ENCODE measurements around the gene SLC35G6.

Gene SLC35G6

DNA sequence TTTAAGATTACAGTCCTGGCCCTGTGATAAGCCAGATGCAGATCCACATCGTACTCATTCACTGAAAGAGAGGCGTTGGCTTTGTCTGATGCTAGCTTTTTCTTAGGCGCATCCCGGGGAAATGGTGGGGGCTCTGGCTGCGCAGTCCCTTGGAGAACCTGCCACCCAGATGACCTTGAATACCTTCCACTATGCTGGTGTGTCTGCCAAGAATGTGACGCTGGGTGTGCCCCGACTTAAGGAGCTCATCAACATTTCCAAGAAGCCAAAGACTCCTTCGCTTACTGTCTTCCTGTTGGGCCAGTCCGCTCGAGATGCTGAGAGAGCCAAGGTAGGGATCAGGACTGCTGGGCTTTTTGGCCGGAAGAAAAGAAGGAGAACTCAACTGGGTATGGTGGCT, 26.9 kb downstream of the SLC35G6 start:
- no peak for DNase-seq

DNA sequence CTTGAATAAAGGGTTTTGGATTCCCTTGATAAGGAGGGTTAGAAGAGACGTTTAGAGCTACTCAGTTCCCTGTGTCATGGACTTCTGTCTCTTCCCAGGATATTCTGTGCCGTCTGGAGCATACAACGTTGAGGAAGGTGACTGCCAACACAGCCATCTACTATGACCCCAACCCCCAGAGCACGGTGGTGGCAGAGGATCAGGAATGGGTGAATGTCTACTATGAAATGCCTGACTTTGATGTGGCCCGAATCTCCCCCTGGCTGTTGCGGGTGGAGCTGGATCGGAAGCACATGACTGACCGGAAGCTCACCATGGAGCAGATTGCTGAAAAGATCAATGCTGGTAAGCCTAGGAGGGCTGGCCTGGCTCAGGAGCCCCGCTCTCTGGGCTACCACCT, 27.6 kb downstream of the SLC35G6 start:
- no peak for DNase-seq

DNA sequence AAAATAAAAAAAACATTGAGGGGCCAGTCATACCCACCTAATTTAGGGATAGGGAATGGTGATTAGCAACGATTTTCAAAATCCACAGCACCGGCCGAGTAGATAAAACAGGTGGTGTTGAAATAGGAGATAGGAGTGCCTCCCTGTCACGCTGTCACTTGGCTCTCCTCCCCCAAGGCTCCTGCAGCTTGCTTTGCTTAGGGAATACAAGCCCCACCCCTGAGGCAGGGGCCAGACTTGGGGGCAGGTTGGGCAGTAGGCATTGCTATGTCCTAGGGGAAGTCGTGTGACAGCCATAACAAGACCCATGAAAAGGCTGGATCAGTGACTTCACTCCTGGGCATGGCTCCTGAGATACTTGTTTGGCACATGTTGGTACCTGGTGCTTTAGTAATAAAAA, 28.7 kb downstream of the SLC35G6 start:
- no peak for DNase-seq

DNA sequence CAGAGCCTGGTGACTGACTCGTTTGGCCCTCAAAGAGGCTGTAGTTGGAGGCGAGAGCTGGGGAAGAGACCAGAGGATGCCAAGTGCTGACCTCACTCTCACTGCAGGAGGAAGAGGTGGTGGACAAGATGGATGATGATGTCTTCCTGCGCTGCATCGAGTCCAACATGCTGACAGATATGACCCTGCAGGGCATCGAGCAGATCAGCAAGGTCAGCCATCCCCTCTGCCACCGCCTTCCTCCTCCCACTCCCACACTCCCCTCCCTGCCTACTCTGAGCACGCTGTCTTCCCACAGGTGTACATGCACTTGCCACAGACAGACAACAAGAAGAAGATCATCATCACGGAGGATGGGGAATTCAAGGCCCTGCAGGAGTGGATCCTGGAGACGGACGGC, 29.9 kb downstream of the SLC35G6 start:
- no peak for DNase-seq

DNA sequence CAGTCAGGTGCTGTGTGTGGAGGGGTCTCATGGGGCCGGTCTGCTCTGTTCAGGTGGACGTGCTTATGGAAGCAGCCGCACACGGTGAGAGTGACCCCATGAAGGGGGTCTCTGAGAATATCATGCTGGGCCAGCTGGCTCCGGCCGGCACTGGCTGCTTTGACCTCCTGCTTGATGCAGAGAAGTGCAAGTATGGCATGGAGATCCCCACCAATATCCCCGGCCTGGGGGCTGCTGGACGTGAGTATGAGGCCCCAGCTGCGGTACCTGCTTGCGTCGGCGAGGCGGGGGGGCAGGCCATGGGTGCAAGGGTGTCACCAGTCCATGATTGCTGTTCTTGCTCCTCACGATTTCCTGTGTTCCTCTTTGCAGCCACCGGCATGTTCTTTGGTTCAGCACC, 30.9 kb downstream of the SLC35G6 start:
- no peak for DNase-seq

DNA sequence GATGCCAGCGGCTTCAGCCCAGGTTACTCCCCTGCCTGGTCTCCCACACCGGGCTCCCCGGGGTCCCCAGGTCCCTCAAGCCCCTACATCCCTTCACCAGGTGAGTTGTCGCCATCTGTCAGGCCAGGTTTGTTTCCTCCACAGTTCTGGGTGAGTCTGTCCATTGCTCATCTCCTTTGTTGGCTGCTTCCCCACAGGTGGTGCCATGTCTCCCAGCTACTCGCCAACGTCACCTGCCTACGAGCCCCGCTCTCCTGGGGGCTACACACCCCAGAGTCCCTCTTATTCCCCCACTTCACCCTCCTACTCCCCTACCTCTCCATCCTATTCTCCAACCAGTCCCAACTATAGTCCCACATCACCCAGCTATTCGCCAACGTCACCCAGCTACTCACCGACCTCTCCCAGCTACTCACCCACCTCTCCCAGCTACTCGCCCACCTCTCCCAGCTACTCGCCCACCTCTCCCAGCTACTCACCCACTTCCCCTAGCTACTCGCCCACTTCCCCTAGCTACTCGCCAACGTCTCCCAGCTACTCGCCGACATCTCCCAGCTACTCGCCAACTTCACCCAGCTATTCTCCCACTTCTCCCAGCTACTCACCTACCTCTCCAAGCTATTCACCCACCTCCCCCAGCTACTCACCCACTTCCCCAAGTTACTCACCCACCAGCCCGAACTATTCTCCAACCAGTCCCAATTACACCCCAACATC, 31.7 kb downstream of the SLC35G6 start:
- no peak for DNase-seq

DNA sequence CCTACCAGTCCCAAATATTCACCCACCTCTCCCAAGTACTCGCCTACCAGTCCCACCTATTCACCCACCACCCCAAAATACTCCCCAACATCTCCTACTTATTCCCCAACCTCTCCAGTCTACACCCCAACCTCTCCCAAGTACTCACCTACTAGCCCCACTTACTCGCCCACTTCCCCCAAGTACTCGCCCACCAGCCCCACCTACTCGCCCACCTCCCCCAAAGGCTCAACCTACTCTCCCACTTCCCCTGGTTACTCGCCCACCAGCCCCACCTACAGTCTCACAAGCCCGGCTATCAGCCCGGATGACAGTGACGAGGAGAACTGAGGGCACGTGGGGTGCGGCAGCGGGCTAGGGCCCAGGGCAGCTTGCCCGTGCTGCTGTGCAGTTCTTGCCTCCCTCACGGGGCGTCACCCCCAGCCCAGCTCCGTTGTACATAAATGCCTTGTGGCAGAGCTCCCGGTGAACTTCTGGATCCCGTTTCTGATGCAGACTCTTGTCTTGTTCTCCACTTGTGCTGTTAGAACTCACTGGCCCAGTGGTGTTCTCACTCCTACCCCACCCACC, 32.7 kb downstream of the SLC35G6 start:
- DNase-seq: no peak

DNA sequence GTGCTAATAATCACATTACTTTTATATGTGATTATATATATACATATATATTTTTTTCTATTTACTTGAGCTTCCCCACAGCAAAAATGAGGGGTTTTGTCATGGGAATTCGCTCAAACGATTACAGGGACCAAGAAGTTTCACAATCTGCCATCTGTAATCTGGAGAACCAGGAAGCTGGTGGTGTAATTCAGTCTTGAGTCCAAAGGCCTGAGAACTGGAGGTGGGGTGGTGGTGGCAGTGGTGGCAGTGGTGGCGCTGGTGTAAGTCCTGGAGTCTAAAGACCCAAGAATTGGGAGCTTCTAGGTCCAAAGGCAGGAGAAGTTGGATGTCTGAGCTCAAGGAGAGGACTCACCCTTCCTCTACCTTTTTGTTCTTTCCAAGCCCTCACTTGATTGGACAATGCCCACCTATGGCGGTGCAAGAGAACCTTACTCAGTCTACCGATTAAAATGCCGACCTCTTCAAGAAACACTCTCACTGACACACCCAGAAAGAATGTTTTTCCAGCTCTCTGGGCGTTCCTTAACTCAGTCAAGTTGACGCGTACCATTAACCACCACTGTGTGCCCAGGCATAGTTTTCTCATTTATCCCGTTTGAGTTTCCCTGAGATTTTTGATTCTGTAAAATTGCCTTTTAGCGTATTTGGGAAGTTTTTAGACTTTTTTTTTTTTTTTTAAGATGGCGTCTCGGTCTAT, 34.8 kb downstream of the SLC35G6 start:
- DNase-seq: no peak

DNA sequence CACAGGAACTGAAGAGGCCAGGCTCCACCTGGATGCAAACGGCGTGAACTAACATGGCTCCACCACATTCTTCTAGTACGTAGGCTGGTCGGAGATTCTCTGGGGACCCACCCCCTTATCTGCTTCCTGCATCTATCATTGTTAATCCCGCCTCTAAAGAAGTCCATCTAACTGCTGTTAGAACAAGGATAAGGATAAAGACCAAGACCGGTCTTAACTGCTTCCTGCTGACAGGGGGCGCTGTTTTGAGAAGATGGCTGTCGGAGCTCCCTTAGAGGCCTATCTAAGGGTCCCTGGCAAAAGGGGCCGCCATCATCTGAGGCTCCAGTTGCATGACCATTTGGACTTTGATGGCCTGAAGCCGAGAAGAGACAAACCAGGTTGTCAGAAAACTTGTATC, 41.8 kb downstream of the SLC35G6 start:
- DNase-seq: peak; percentile 66

DNA sequence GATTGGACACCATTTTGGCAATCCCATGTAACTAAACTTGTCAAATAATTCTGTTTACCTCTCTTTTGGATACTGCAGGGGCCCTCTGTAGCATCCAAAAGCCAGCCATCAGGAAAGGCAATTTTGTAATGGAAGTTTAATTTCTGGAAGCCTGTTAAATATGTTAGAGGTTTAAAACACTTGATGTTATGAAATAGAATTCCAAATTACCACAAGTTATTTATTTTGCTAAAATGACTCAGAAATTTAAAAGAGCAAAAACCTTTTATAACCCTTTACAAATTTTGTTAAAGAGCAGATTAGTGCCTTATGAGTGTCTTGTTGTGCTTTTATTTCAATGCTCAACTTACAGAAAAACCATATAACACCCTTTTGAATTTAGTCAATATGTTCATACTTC, 47.6 kb downstream of the SLC35G6 start:
- DNase-seq: no peak

DNA sequence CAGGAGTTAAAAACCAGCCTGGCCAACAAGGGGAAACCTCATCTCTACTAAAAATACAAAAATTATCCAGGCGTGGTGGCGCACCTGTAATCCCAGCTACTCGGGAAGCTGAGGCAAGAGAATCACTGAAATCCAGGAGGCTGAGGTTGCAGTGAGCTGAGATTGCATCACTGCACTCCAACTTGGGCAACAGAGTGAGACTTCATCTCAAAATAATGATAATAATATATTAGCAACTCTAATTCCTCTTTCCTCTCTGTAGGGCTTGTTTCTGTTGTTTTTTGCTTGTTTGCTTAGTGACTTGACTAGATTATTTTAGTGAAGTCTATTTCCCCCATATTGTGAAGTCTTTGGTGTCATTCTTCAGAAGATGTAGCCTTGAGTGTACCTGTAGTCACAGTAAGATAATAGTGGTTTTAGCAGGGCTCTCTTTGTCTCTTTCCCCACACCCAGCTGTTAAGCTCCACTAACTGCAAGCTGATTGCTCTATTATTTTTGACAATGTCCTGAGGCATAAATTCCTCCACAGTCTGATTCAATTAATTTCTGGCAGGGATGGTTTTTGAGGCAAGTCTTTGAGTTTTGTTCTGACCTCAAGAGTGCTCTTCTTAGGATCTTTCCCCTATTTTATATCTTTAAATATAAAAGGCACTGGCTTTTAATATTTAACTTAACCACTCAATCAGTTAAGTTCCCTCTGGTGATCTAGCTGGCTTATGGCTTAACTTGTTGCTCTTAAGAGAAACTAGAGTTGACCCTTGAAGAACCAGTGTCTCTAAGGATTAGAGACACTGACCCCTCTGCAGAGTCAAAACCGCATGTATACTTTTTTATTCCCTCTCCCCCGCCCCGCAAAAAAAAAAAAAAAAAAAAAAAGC, 49.0 kb downstream of the SLC35G6 start:
- DNase-seq: no peak
